Fibroblast of skin of right quadriceps (primary cell): ENCODE results near the gene ZDHHC14.
"Not testable (repeated sequence)": the region's sequence is repeated elsewhere in the genome, so short reads cannot be mapped to it uniquely, and the experiment has no call there.

ENCODE experiments used
- DNase-seq: peaks from one replicate; pipeline ENCODE4 v3.0.0-alpha.2; 2013

The ZDHHC14 gene

DNA sequence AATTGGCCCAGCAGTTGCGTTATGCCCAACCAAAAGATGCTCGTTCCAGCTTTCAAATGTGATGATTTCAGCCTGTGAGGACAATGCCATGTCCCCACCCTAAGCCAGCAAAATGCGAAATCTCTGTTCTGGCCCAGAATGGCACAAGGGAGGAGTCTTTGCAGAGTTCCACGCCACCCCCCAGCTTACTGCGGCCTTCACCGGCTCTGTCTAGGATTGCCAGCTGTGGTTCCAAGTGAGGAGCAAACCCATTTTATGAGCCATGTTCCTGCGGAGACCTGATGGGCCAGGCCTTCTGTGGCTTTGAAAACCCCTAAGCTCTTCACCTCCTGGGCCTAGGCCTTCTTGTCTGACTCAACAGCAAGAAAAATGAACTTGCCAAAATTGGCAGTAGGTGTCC is 295.3 kb downstream of the ZDHHC14 start:
- no peak for DNase-seq

DNA sequence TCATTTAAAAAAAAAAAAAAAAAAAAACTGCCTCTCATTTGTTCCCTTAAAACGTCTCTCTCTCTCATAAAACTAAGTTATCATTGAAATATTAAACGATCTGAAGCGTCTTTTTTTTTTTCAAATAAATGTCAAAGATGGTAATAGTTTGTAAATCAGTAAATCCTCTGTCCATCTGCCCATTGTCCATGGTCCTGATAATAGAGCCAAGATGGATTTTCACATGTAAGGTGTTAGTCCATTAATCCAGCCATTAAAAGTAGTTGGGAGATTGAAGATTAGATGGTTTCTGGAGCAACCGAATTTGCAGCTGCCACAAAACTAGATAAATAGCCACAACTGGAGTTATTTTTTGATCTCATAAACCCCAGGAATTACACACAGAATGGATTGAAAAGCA is 296.2 kb downstream of the ZDHHC14 start:
- DNase-seq: no peak

DNA sequence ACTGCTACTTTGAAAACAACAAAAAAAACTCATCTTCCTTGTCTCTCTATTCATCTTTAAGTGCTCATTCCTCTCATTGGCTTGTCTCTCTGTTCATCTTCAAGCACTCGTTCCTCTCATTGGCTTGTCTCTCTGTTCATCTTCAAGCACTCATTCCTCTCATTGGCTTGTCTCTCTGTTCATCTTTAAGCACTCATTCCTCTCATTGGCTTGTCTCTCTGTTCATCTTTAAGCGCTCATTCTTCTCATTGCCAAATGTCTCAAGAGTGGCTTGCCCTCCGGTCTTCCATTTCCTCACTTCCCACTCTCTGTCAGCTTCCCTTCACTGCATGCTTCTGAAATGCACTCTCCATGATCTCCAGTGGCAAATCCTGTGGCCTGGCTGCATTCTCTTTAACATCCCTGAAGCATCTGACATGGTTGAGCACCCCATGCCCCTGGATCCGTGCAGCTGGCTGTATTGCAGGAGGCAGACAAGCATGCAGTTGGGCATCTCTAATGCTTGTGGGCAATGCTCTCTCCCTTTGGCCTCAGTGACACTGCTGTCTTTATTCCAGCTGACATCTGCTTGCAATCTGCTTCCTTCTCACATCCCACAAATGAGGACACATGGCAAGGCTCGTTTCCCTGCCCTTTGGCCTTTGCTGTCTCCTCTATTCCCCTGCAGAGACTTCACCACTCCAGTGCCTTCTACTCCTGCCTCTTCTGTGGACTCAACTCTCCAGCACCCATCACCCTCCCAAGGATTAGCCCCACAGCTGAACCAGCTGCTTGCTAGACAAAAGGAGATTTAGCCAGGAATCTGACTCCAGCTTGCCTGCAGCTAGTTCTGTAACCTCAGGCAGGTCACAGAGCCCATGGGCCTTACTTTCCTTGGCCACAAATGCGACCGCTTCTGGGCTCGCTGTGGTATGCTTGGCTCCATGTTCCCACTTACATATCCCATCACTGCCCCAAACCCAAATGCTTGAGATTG is 298.9 kb downstream of the ZDHHC14 start:
- DNase-seq: no peak

GRCh38 chr6:157681041-157681650 is 300.2 kb downstream of the ZDHHC14 start:
- no peak for DNase-seq

DNA sequence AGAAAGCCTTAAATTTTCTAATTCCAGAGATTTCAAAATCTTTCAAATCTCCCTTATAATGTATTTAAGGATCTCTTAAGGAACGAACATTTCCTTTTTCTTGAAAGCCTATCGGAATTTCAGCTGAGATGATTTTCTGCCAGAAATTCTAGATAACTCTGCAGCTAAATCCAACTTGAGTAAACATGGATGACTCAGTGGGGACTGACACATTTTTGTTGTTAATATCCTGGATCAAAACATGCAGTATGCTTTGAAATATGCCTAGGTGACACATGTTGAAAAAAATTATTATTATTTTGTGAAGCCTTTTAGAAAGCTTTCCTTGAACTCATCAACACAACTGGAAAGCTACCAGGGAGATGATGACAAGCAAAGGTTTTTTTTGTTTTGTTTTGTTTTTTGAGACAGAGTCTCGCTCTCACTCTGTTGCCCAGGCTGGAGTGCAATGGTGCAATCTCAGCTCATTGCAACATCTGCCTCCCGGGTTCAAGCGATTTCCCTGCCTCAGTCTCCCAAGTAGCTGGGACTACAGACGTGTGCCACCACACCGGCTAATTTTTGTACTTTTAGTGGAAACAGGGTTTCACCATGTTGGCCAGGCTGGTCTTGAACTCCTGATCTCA is 302.0 kb downstream of the ZDHHC14 start:
- no peak for DNase-seq

GRCh38 chr6:157683707-157684106 is 302.7 kb downstream of the ZDHHC14 start:
- no peak for DNase-seq

DNA sequence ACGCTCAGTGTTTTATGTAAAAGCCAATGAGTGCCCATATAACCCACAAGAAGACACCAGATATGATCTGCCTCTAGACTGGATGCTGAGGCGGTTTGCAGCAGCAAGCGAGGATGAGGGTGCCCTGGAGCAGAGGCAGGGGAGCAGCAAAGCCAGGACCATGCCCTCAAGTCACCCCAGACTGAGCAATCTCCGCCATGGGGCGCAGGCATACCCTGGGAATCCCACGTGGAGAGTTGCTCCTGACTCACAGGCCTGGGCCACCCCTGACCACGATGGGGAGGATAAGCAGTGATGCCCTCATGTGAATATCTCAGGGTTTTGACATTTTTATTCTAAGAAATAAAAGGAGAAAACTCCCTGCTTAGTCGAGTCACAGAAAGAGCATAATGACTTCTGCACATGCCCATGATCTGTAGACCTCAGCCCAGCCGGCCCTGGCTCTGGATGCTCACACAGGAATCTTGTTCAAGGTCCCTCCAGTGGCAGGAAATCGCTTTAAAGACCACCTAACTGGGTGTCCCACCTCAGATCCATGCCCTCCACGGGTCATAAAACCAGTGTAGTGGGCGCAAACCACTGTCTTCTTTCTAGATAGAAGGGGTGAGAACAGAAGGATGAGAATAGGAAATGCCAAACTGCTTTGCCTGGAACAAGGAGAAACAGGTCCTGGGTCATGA is 303.8 kb downstream of the ZDHHC14 start:
- no peak for DNase-seq

DNA sequence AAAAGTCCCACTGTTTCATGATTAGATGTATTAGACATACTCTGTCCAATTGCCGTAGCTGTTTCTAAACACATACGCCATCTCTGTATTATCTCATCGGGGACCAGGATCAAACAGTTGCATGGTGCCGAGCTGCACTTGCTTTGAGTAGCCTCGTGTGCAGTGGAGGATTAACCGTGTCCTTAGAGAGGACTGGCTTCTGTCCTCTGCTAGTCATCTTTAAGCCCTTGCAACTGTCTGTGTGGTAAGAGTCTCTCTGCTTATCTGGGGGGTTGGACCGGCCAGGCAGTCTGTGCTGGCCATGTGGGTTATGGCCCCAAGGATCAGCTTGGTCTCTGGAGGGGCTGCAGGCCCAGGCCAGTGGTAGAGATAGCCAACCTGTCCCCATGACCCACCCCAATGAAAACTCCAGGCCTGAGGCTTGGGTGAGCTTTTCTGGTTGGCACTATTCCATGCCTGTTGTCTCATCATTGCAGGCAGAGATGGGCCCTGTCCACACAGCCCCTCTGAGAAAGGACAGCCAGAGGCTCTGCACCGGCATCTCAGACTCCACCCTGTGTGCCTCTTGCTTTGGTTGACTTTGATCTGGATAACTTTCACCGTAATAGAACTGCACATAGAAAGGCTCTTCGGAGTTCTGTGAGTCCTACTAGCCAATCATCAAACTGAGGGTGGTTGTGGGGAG is 304.7 kb downstream of the ZDHHC14 start:
- DNase-seq: no peak

DNA sequence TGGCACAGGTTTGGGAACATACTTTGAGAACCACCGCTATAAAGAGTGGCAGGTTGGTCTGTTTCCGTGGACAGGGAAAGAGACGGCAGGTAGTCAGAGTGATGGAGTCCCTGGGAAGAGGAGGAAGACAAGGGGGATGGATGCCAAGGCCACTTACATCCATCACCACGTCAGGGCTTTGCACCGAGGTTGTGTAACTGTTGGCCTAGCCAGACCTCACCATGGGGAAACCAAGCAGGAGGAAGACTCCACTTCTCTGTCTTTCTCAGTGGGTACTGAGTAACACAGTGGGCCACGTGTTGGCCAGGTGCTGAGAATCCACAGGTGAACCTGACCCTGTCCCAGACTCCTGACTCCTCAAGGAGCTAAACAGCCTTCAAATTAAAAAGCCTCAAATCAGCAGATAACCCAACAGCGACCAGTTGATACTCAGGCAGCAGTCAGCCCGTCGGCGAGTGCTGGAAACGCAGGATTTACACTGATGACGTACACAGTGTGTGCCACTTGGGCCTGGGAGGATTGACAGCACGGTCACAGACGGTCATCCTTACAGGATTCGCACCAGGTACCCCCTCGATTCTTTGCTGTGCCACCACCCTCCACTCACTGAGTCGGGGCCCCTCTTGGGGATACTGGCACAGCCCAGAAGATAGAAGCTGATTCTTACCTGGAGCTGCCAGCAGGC is 307.4 kb downstream of the ZDHHC14 start:
- no peak for DNase-seq

GRCh38 chr6:157688960-157689599 is 308.1 kb downstream of the ZDHHC14 start:
- no peak for DNase-seq

DNA sequence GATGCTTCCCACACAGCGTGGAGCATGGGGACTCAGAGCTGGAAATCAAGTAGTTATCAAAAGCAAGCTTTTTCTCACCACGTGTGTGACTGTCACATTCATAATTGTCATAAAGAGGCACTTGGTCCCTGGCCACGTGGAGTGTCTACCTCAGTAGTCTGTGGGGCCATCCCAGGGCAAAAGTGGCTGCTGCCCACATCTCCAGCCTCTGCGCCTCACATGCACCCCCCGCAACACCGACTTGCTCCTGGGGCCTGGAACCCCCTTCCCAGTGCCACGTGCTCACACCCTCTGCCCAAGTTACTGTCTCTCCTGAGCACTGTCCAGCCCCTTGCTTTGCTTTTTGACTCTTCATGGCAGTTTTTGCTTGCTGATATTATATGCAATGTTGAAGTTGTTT is 308.9 kb downstream of the ZDHHC14 start:
- DNase-seq: no peak

- DNase-seq: no peak
Measured at GRCh38 chr6:157690441-157691210, 309.6 kb downstream of the ZDHHC14 start.

DNA sequence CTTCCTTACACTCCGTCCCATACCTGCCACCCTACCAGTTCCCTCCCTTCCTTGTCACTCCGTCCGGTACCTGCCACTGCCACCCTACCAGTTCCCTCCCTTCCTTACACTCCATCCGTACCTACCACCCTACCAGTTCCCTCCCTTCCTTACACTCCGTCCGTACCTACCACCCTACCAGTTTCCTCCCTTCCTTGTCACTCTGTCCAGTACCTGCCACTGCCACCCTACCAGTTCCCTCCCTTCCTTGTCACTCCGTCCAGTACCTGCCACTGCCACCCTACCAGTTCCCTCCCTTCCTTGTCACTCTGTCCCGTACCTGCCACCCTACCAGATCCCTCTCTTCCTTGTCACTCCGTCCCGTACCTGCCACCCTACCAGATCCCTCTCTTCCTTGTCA is 310.6 kb downstream of the ZDHHC14 start:
- not testable (repeated sequence) for DNase-seq

DNA sequence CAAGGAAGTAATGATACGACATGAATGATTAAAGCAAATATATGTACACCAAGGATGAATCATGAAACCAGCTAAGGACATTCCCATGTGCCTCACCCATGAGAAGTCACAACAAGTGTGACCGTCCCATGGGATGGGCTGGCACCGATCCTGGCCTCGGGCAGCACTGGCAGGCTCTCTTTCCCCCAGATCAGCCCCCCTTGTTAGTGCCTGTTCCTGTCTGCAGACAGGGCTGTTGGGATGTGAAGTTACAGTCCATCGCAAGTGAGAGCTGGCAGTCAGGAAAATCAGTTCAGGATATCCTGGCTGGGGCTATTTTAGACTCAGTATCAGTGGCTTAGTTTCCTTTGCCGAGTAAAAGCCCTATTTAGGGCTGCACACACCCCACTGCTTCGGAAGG is 312.9 kb downstream of the ZDHHC14 start:
- no peak for DNase-seq

DNA sequence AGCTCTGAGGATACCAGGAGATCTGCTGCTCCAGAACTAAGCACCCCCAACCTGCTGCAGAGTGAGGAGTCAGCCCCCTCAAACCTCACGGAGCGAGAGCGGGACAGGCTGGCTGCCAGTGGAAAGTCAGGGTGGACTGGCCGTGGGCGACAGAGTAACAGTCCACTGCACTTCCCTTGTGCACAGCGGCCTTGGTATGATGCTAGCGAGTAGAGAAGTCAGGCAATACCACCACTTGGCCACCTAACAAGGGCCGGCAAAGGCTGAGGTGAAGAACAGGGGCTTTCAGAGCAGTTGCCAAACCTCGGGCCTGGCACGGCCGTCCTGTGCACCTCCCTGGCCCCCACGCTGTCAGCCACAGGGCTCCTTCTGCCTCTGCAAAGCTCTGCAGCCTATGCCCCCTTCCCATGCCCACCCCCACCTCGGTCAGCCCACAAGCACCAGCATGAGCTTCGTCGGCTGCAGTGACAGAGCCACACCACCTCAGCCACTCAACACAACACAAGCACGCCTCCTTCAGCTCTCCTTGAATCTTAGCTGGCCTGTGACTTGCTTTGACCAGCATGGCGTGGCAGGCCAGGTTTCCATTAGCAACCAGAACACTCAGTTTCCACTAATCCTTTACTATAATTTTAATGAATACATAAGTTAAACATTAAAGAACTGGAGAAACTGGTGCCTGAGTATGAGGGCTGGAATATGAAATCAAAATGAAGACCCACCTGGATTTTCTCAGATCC is 314.5 kb downstream of the ZDHHC14 start:
- DNase-seq: no peak

DNA sequence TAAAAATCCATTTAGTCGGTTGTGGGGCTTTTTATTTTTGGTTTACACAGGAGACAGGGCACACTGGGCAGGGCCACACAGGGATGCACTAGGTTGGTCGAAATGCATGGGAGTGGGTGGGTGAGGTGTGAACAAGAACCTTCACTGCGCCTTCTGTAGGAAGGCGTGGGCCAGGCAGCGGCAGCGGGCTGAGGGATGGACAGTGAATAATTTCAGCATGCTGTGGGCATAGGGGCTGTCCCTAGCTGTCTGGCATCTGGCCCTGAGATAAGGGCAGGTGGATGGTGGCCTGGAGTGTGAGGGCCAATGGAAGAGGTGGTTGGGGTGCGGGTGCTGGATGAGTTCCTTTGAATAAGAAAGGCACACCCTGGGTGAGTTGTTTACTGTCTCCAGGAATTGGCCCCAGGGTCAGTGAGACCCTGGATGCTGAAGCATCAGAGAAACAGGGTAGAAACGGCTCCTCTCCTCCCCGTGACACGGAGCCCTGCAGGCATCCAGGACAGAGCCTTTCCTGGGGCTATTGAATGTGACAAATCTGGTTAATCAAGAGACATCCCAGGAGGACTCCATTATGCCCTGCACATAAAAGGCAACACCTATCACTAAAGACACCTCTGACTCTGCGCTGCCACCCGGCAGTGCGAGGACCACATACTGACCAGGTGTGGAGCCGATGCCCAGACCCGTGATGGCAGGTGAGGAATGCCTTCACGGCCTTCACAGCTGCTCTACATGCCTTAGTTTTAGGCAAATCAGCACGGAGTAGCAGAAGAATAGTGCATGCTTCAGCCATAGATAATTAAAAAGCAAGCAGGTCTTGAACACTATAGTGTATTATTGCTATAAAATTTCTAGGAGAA is 319.0 kb downstream of the ZDHHC14 start:
- DNase-seq: no peak

GRCh38 chr6:157706351-157706750 is 325.4 kb downstream of the ZDHHC14 start:
- not testable (repeated sequence) for DNase-seq

DNA sequence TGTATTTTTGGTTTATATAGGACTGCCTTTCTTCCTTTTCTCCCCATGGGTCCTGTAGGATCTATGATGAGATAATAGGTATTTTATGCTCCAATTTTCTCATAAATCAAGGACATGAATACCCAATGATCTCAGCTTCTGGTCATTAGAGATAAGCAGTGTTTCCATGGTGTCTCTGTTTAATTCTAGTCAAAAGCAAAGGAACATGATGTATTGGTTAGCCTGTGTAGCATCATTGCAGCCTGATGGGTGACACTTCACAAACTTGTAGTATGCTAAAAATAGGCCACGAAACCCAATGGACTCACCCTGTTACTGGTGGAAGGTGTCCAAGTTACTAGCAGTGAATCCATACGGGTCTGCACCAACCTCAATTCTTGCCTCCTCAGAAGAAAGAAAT is 325.9 kb downstream of the ZDHHC14 start:
- DNase-seq: no peak

GRCh38 chr6:157707576-157707975 is 326.6 kb downstream of the ZDHHC14 start:
- no peak for DNase-seq
